Epithelial cell of proximal tubule (primary cell): ENCODE data around the gene ECI1. TPM values are rescaled to one million over a fixed set of nuclear protein-coding genes. Genes with fewer than 3 reads are reported as not detected.

ENCODE experiments used
- DNase-seq: peaks from one replicate; pipeline ENCODE4 v3.0.0-alpha.2; 2011; ENCODE audit warnings: low read depth
- H3K4me3 ChIP-seq: 2 replicates; pipeline ENCODE4 v1.5.1; 2011; ENCODE audit warnings: low read depth, mild to moderate bottlenecking, low read length
- CTCF ChIP-seq: conservative IDR thresholded peaks from 2 replicates; pipeline ENCODE4 v1.5.1; 2012; ENCODE audit warnings: low read depth, mild to moderate bottlenecking, low read length
- total RNA-seq: library from RNA; depleted of rRNA; stranded (reverse); fragments of >200 nt; gene quantifications from 2 replicates; pipeline ENCODE4 v1.2.3, GENCODE V29; 2015

Gene ECI1
- total RNA-seq, 1 donor from 2014 or later = 94.6 TPM

GRCh38 chr16:2235695-2236336 is 15.6 kb downstream of the ECI1 start:
- TF ChIP-seq CTCF = no peak
- no peak for DNase-seq
- H3K4me3 ChIP-seq = no peak overlapping the region

GRCh38 chr16:2235234-2235651 is 16.1 kb downstream of the ECI1 start:
- no peak overlapping the region for H3K4me3 ChIP-seq
- DNase-seq = no peak
- no peak for TF ChIP-seq CTCF

GRCh38 chr16:2234813-2235170 is 16.6 kb downstream of the ECI1 start:
- TF ChIP-seq CTCF = no peak
- H3K4me3 ChIP-seq = no peak overlapping the region

GRCh38 chr16:2233872-2234812 is 17.2 kb downstream of the ECI1 start:
- TF ChIP-seq CTCF = no peak
- no peak overlapping the region for H3K4me3 ChIP-seq
- no peak for DNase-seq

More at GRCh38 chr16:2234813-2235170, 16.6 kb downstream of the ECI1 start:
- DNase-seq = no peak

- TF ChIP-seq CTCF = no peak
- DNase-seq = no peak
- no peak overlapping the region for H3K4me3 ChIP-seq
Observed at GRCh38 chr16:2233046-2233775, 18.2 kb downstream of the ECI1 start.

- no peak overlapping the region for H3K4me3 ChIP-seq
- no peak for TF ChIP-seq CTCF
- DNase-seq = no peak
Observed at GRCh38 chr16:2232094-2232990, 19.0 kb downstream of the ECI1 start.
